Astrocyte (in vitro differentiated cells and primary cell): ENCODE measurements around the gene POLD2. TPM values are rescaled to one million over a fixed set of nuclear protein-coding genes. Genes with fewer than 3 reads are reported as not detected.

ENCODE experiments used
- DNase-seq: peaks from one replicate; pipeline ENCODE4 v3.0.0-alpha.2; 2010; ENCODE audit warnings: low read depth
- FAIRE-seq: peaks from 2 replicates; lab custom pipeline; 2011; peaks lifted over from hg19 to GRCh38; lab: Jason Lieb, UNC
- H2AFZ ChIP-seq: 2 replicates; pipeline ENCODE4 v1.6.0; 2012; ENCODE audit warnings: low read depth, low read length, inconsistent platforms
- H3K27ac ChIP-seq: 2 replicates; pipeline ENCODE4 v1.5.1; 2011; ENCODE audit warnings: low read depth, low read length, inconsistent platforms
- H3K27me3 ChIP-seq: 2 replicates; pipeline ENCODE4 v1.6.0; 2011; ENCODE audit warnings: low read length, inconsistent platforms; ENCODE audit not compliant: insufficient read depth
- H3K36me3 ChIP-seq: 2 replicates; pipeline ENCODE4 v1.5.1; 2011; ENCODE audit warnings: low read length, inconsistent platforms; ENCODE audit not compliant: insufficient read depth
- H3K4me1 ChIP-seq: 2 replicates; pipeline ENCODE4 v1.5.1; 2011; ENCODE audit warnings: low read length, inconsistent platforms; ENCODE audit not compliant: insufficient read depth
- H3K4me2 ChIP-seq: 2 replicates; pipeline ENCODE4 v1.6.0; 2012; ENCODE audit warnings: low read length, inconsistent platforms
- H3K4me3 ChIP-seq: 2 replicates; pipeline ENCODE4 v1.5.1; 2011; ENCODE audit warnings: low read depth, mild to moderate bottlenecking, low read length, inconsistent platforms; ENCODE audit not compliant: insufficient read depth
- H3K79me2 ChIP-seq: 2 replicates; pipeline ENCODE4 v1.6.0; 2012; ENCODE audit warnings: mild to moderate bottlenecking, low read length, inconsistent platforms; ENCODE audit not compliant: insufficient read depth
- H3K9ac ChIP-seq: 2 replicates; pipeline ENCODE4 v1.6.0; 2012; ENCODE audit warnings: mild to moderate bottlenecking, low read length, inconsistent platforms
- H3K9me3 ChIP-seq: 2 replicates; pipeline ENCODE4 v1.5.1; 2012; ENCODE audit warnings: low read depth, mild to moderate bottlenecking, low read length, inconsistent platforms; ENCODE audit not compliant: insufficient read depth
- H4K20me1 ChIP-seq: 2 replicates; pipeline ENCODE4 v1.6.0; 2012; ENCODE audit warnings: low read length, inconsistent platforms; ENCODE audit not compliant: insufficient read depth
- H3K27ac Mint-ChIP-seq: one replicate; pipeline ENCODE4 v1.8.0; 2021; ENCODE audit warnings: mild to moderate bottlenecking, mixed read lengths; ENCODE audit not compliant: unreplicated experiment
- H3K27me3 Mint-ChIP-seq: one replicate; pipeline ENCODE4 v1.8.0; 2021; ENCODE audit warnings: low read depth, mixed read lengths; ENCODE audit not compliant: unreplicated experiment
- H3K36me3 Mint-ChIP-seq: one replicate; pipeline ENCODE4 v1.8.0; 2021; ENCODE audit warnings: low read depth, mixed read lengths; ENCODE audit not compliant: unreplicated experiment
- H3K4me1 Mint-ChIP-seq: one replicate; pipeline ENCODE4 v1.8.0; 2021; ENCODE audit warnings: low read depth, mixed read lengths; ENCODE audit not compliant: unreplicated experiment
- H3K4me3 Mint-ChIP-seq: one replicate; pipeline ENCODE4 v1.8.0; 2021; ENCODE audit warnings: mild to moderate bottlenecking, moderate library complexity, mixed read lengths; ENCODE audit not compliant: unreplicated experiment
- H3K9me3 Mint-ChIP-seq: one replicate; pipeline ENCODE4 v1.8.0; 2021; ENCODE audit warnings: mild to moderate bottlenecking, mixed read lengths; ENCODE audit not compliant: unreplicated experiment
- CTCF ChIP-seq: IDR thresholded peaks from 2 replicates; pipeline ENCODE4 v1.5.1; 2011; ENCODE audit warnings: low read depth, mild to moderate bottlenecking, inconsistent platforms, low read length, moderate library complexity; ENCODE audit not compliant: insufficient read depth
- EZH2 ChIP-seq: IDR thresholded peaks from 2 replicates; pipeline ENCODE4 v1.6.1; 2012; ENCODE audit warnings: mild to moderate bottlenecking, low read length, inconsistent platforms; ENCODE audit not compliant: insufficient read depth
- microRNA-seq: library from miRNA; unstranded; fragments of <30 nt; microRNA quantifications from one replicate; pipeline ENCODE4 v1.2.0, GENCODE V29; 2020
- total RNA-seq: library from RNA; stranded (reverse); gene quantifications from 2 replicates; pipeline ENCODE4 v1.2.1, GENCODE V29; 2021

POLD2 gene
- total RNA-seq, 1 donor from 2014 or later = 67.7 TPM

- Histone ChIP-seq H3K36me3 (peaks cover 5% of the 10 kb centered on the region), H3K79me2 (no peaks in the 10 kb centered on the region), H3K27me3 (peaks cover 3% of the 10 kb centered on the region), H3K4me1 (peaks cover 3% of the 10 kb centered on the region), H2AFZ (no peak within 1 kb of the TSS), H3K9me3 (no peaks in the 10 kb centered on the region), H3K9ac (no peak within 1 kb of the TSS), H4K20me1 (peaks cover 55% of the 10 kb centered on the region), H3K4me2 (peak within 1 kb of the TSS; percentile 10), H3K4me3 (no peak within 1 kb of the TSS), H3K27ac (no peak within 1 kb of the TSS)
- H3K9me3 Mint-ChIP-seq = no peaks in the 10 kb centered on the region
- H3K4me1 Mint-ChIP-seq = peaks cover 14% of the 10 kb centered on the region
- no peak for FAIRE-seq
- H3K27me3 Mint-ChIP-seq = no peaks in the 10 kb centered on the region
- peaks cover 7% of the 10 kb centered on the region for H3K36me3 Mint-ChIP-seq
- H3K4me3 Mint-ChIP-seq = no peak within 1 kb of the TSS
- no peak for DNase-seq
- no peak for TF ChIP-seq EZH2
- TF ChIP-seq CTCF = no peak
- no peak within 1 kb of the TSS for H3K27ac Mint-ChIP-seq
These were observed 57.8 kb downstream of the POLD2 start, which contains the start of gene PGAM2 for GRCh38 chr7:44065431-44066110. PGAM2 (minus strand) TSS chr7:44065567; CDS start chr7:44065529, 38 bp downstream.

- peaks cover 3% of the 10 kb centered on the region for H3K4me1 ChIP-seq
- peaks cover 3% of the 10 kb centered on the region for H3K27me3 ChIP-seq
- FAIRE-seq = no peak
- no peak overlapping the region for H2AFZ ChIP-seq
- Mint-ChIP-seq H3K27me3 (no peaks in the 10 kb centered on the region), H3K27ac (no peak overlapping the region), H3K4me3 (no peak overlapping the region), H3K4me1 (peaks cover 14% of the 10 kb centered on the region), H3K36me3 (peaks cover 11% of the 10 kb centered on the region), H3K9me3 (no peaks in the 10 kb centered on the region)
- no peaks in the 10 kb centered on the region for H3K9me3 ChIP-seq
- no peaks in the 10 kb centered on the region for H3K79me2 ChIP-seq
- H3K36me3 ChIP-seq = peaks cover 5% of the 10 kb centered on the region
- no peak for DNase-seq
- H3K9ac ChIP-seq = no peak overlapping the region
- H3K27ac ChIP-seq = no peak overlapping the region
- H3K4me2 ChIP-seq = peak overlapping the region; percentile 10
- TF ChIP-seq EZH2 (no peak), CTCF (no peak)
- H4K20me1 ChIP-seq = peaks cover 62% of the 10 kb centered on the region
- no peak overlapping the region for H3K4me3 ChIP-seq
These were observed 58.4 kb downstream of the POLD2 start for GRCh38 chr7:44064791-44065430.

Small RNA genes lying within 50 kb of the gene (microRNA-seq; reads per million reads assigned to microRNA genes)
- gene MIR6838 = 1.1 reads per million

Other genes starting within 250 kb of the POLD2 start
- 23.0 and 24.0 TPM in 2 replicates for gene URGCP, start 217.0 kb downstream of the POLD2 start, total RNA-seq
- 13.9 and 14.0 TPM in 2 replicates for gene UBE2D4, start 197.1 kb downstream of the POLD2 start, total RNA-seq
- gene SPDYE1, start 125.7 kb downstream of the POLD2 start, total RNA-seq = not detected in 2 replicates
- 85.0 and 94.9 TPM in 2 replicates for gene DBNL, start 78.8 kb downstream of the POLD2 start, total RNA-seq
- gene PGAM2, start 58.0 kb downstream of the POLD2 start, total RNA-seq = 0.70 and 0.79 TPM in 2 replicates
- 9.6 and 10.6 TPM in 2 replicates for gene POLM, start 41.0 kb downstream of the POLD2 start, total RNA-seq
- gene AEBP1, start 19.2 kb downstream of the POLD2 start, total RNA-seq = 65.0 and 102 TPM in 2 replicates
- 60.0 and 63.0 TPM in 2 replicates for gene MYL7, start 17.8 kb upstream of the POLD2 start, total RNA-seq
- 0.24 TPM in 1 of 2 replicates, not detected in the other for gene GCK, start 65.9 kb upstream of the POLD2 start, total RNA-seq
- gene YKT6, start 77.4 kb upstream of the POLD2 start, total RNA-seq = 215 and 216 TPM in 2 replicates
- gene CAMK2B, start 202.0 kb upstream of the POLD2 start, total RNA-seq = 0.18 TPM in 1 of 2 replicates, not detected in the other